HCT116 (cell line): ENCODE data around the gene BACE1-AS. TPM values are rescaled to one million over a fixed set of nuclear protein-coding genes. Genes with fewer than 3 reads are reported as not detected.

ENCODE experiments used
- ATAC-seq: fragments of 200-7000 bp; cut with Tn5 transposase; 2 replicates; pipeline ENCODE4 v1.9.1; 2020; ENCODE audit warnings: mild to moderate bottlenecking, moderate library complexity
- BruUV-seq: library from RNA; stranded (reverse); fragments of 400-500 nt; replicated peaks from 2 replicates; lab custom pipeline; 2021; lab: Mats Ljungman, UMichigan
- CTCF ChIA-PET: fragments of 300-600 bp; sonication (Branson Sonifier 250); formaldehyde crosslinking; loops from one replicate; lab custom pipeline; 2021; ENCODE audit warnings: antibody characterized with exemption; lab: Charles Lee
- POLR2A ChIA-PET: fragments of 300-600, 350-600 bp; sonication (Branson Sonifier 250); formaldehyde crosslinking; loops from one replicate; lab custom pipeline; 2021; ENCODE audit warnings: antibody characterized with exemption; lab: Charles Lee
- RAD21 ChIA-PET, 2 experiments: fragments of 300-600 bp; sonication (Branson Sonifier 250); formaldehyde crosslinking; loops; one replicate each; lab custom pipeline; 2023; ENCODE audit warnings: low total read pairs in 2 of 2; ENCODE audit not compliant: uncharacterized antibody in 2 of 2, unreplicated experiment in 2 of 2, low non-redundant PET in 1 of 2; lab: Charles Lee
- DNase-seq: peaks from one replicate; pipeline ENCODE4 v3.0.0-alpha.2; 2010; ENCODE audit warnings: low read depth, low spot score
- H2AFZ ChIP-seq: fragments of 200-600 bp; shearing (Covaris generic), sonication (generic); 2 replicates; pipeline ENCODE4 v1.6.1; 2017; ENCODE audit warnings: low read depth, mixed run types, mixed read lengths, antibody characterized with exemption, low read length; ENCODE audit not compliant: poor library complexity, severe bottlenecking
- H3K27ac ChIP-seq: 2 replicates; pipeline ENCODE4 v1.5.1; 2012; ENCODE audit warnings: low read depth, low read length
- H3K27me3 ChIP-seq: fragments of 200-600 bp; sonication (generic); 2 replicates; pipeline ENCODE4 v1.6.1; 2016; ENCODE audit warnings: mixed run types, low read length, mixed read lengths; ENCODE audit not compliant: insufficient read depth
- H3K36me3 ChIP-seq, 2 experiments: fragments of 200-500 bp in 1 of 2; fragments of 200-600 bp in 1 of 2; sonication (Bioruptor generic) in 1 of 2; sonication (generic) in 1 of 2; 2 replicates each; pipeline versions ENCODE4 v1.5.1 to v1.6.1; 2014 to 2016; ENCODE audit warnings: low read length in 2 of 2, inconsistent platforms in 1 of 2, mixed read lengths in 1 of 2, mixed run types in 1 of 2; ENCODE audit not compliant: insufficient read depth in 2 of 2, control insufficient read depth in 1 of 2
- H3K4me1 ChIP-seq, 2 experiments: fragments of 200-600 bp in 1 of 2; sonication (generic) in 1 of 2; 2 replicates each; pipeline versions ENCODE4 v1.5.1 to v1.6.1; 2012 to 2017; ENCODE audit warnings: low read length in 2 of 2, inconsistent platforms in 1 of 2, mild to moderate bottlenecking in 1 of 2, mixed read lengths in 1 of 2, mixed run types in 1 of 2, moderate library complexity in 1 of 2; ENCODE audit not compliant: insufficient read depth in 2 of 2, control insufficient read depth in 1 of 2
- H3K4me2 ChIP-seq: fragments of 200-600 bp; sonication (generic); 2 replicates; pipeline ENCODE4 v1.6.1; 2017; ENCODE audit warnings: mixed run types, low read length, mixed read lengths
- H3K4me3 ChIP-seq, 2 experiments: fragments of 200-600 bp in 1 of 2; sonication (generic) in 1 of 2; replicated peaks in 1 of 2; 2 replicates each; pipeline ENCODE4 v1.5.1; 2011 to 2016; ENCODE audit warnings: low read length in 2 of 2, control low read depth in 1 of 2, low read depth in 1 of 2, mild to moderate bottlenecking in 1 of 2, mixed read lengths in 1 of 2, mixed run types in 1 of 2
- H3K79me2 ChIP-seq: fragments of 200-600 bp; sonication (generic); 2 replicates; pipeline ENCODE4 v1.6.1; 2017; ENCODE audit warnings: mild to moderate bottlenecking, mixed run types, low read length, moderate library complexity, mixed read lengths; ENCODE audit not compliant: insufficient read depth
- H3K9ac ChIP-seq: fragments of 200-600 bp; sonication (generic); 2 replicates; pipeline ENCODE4 v1.6.1; 2016; ENCODE audit warnings: low read length, mixed read lengths
- H3K9me2 ChIP-seq: fragments of 200-600 bp; sonication (generic), shearing (Covaris generic); 2 replicates; pipeline ENCODE4 v1.6.1; 2017; ENCODE audit warnings: mixed run types, mild to moderate bottlenecking, moderate library complexity; ENCODE audit not compliant: insufficient read depth
- H3K9me3 ChIP-seq, 2 experiments: fragments of 200-500 bp in 1 of 2; fragments of 200-600 bp in 1 of 2; sonication (Bioruptor generic) in 1 of 2; sonication (generic) in 1 of 2; 2 replicates each; pipeline ENCODE4 v1.6.1; 2014 to 2017; ENCODE audit warnings: low read length in 2 of 2, mixed read lengths in 2 of 2, inconsistent platforms in 1 of 2, low read depth in 1 of 2, mild to moderate bottlenecking in 1 of 2, mixed run types in 1 of 2, moderate library complexity in 1 of 2; ENCODE audit not compliant: control insufficient read depth in 1 of 2, insufficient read depth in 1 of 2
- H4K20me1 ChIP-seq: fragments of 200-600 bp; sonication (generic), shearing (Covaris generic); 2 replicates; pipeline ENCODE4 v1.6.1; 2017; ENCODE audit warnings: mixed run types, mild to moderate bottlenecking, moderate library complexity; ENCODE audit not compliant: insufficient read depth
- ATF3 ChIP-seq: IDR thresholded peaks from 2 replicates; pipeline ENCODE4 v1.6.1; 2012
- ELF1 ChIP-seq: IDR thresholded peaks from 2 replicates; pipeline ENCODE4 v1.6.1; 2012; ENCODE audit warnings: low read depth, borderline replicate concordance
- EZH2phosphoT487 ChIP-seq: fragments of 200-600 bp; IDR thresholded peaks from 2 replicates; pipeline ENCODE4 v1.6.1; 2018; ENCODE audit warnings: antibody characterized with exemption, borderline replicate concordance
- JUND ChIP-seq: IDR thresholded peaks from 2 replicates; pipeline ENCODE4 v1.6.1; 2012
- SIN3A ChIP-seq: IDR thresholded peaks from 2 replicates; pipeline ENCODE4 v1.6.1; 2012; ENCODE audit warnings: low read depth
- SRF ChIP-seq: IDR thresholded peaks from 2 replicates; pipeline ENCODE4 v1.6.1; 2012; ENCODE audit warnings: low read depth
- TCF7L2 ChIP-seq: IDR thresholded peaks from 2 replicates; pipeline ENCODE4 v1.7.0; 2011; ENCODE audit warnings: borderline replicate concordance, inconsistent platforms; ENCODE audit not compliant: insufficient read depth, insufficient read length; ENCODE audit errors: extremely low read depth
- YY1 ChIP-seq: IDR thresholded peaks from 2 replicates; pipeline ENCODE4 v1.6.1; 2011; ENCODE audit warnings: low read length, low read depth, moderate library complexity, mild to moderate bottlenecking; ENCODE audit not compliant: insufficient replicate concordance; ENCODE audit errors: extremely low read depth
- intact Hi-C: fragments of 100-400 bp; cut with micrococcal nuclease; formaldehyde crosslinking; loops from 2 replicates; pipeline ENCODE4 v1.10.0; 2022
- total RNA-seq: library from RNA; stranded (reverse); gene quantifications from one replicate; pipeline ENCODE4 v1.2.1, GENCODE V29; 2021; ENCODE audit not compliant: unreplicated experiment
- TF ChIP-seq, protein P1 (sequence below), 3 experiments: fragments of 200-600 bp in 1 of 3; sonication (generic) in 1 of 3; IDR thresholded peaks in 2 of 3; conservative IDR thresholded peaks in 1 of 3; 2 replicates each; pipeline ENCODE4 v1.5.1; 2012 to 2017; ENCODE audit warnings: low read depth in 2 of 3, low read length in 2 of 3, antibody characterized with exemption in 1 of 3, borderline replicate concordance in 1 of 3, control low read depth in 1 of 3, mild to moderate bottlenecking in 1 of 3, mixed read lengths in 1 of 3, mixed run types in 1 of 3, moderate library complexity in 1 of 3; ENCODE audit not compliant: insufficient read depth in 1 of 3

Gene BACE1-AS
- total RNA-seq, 1 experiment from 2014 or later, result 10.2 TPM

GRCh38 chr11:117289795-117290194 lies 1.4 kb upstream of the BACE1-AS start:
- TF ChIP-seq SRF, result no peak
- TF ChIP-seq JUND, result no peak
- no peak for TF ChIP-seq TCF7L2
- no peak for TF ChIP-seq SIN3A
- no peak for TF ChIP-seq EZH2phosphoT487
- TF ChIP-seq YY1, result no peak
- TF ChIP-seq, protein P1, sequence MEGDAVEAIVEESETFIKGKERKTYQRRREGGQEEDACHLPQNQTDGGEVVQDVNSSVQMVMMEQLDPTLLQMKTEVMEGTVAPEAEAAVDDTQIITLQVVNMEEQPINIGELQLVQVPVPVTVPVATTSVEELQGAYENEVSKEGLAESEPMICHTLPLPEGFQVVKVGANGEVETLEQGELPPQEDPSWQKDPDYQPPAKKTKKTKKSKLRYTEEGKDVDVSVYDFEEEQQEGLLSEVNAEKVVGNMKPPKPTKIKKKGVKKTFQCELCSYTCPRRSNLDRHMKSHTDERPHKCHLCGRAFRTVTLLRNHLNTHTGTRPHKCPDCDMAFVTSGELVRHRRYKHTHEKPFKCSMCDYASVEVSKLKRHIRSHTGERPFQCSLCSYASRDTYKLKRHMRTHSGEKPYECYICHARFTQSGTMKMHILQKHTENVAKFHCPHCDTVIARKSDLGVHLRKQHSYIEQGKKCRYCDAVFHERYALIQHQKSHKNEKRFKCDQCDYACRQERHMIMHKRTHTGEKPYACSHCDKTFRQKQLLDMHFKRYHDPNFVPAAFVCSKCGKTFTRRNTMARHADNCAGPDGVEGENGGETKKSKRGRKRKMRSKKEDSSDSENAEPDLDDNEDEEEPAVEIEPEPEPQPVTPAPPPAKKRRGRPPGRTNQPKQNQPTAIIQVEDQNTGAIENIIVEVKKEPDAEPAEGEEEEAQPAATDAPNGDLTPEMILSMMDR (IDR thresholded peaks at IDR 0.05 in 2 of 3, conservative IDR thresholded peaks at IDR 0.05 in 1 of 3; ENCODE audit: borderline replicate concordance in 1 of 3, insufficient read depth in 1 of 3, low read depth in 2 of 3, low read length in 2 of 3), result no peak
- TF ChIP-seq ATF3, result no peak
- TF ChIP-seq ELF1, result no peak
- Histone ChIP-seq H3K9me2 (no peaks in the 10 kb centered on the region), H3K9ac (no peak overlapping the region), H2AFZ (no peak overlapping the region), H3K36me3 (peaks cover 3 to 11% of the 10 kb centered on the region in 2 experiments; a peak in 3 of 4 replicates), H3K27ac (no peak overlapping the region), H4K20me1 (no peaks in the 10 kb centered on the region), H3K79me2 (no peaks in the 10 kb centered on the region), H3K4me1 (peaks cover 2 to 15% of the 10 kb centered on the region in 2 experiments; a peak in 3 of 4 replicates), H3K27me3 (no peaks in the 10 kb centered on the region), H3K4me3 (no peak overlapping the region), H3K9me3 (no peaks in the 10 kb centered on the region), H3K4me2 (no peak overlapping the region)
- ATAC-seq (no peak), DNase-seq (no peak)
- no TSS peak for BruUV-seq
- ChIA-PET CTCF (interaction anchor here (0.6 kb wide), 1 partner anchor 192 kb away, joined by 4 read pairs; the partner anchor contains the start of gene SIK3), RAD21 (no interaction called here), POLR2A (interaction anchor here (1.5 kb wide), 1 partner anchor 15 kb away, joined by 3 read pairs; no protein-coding TSS in a partner anchor)
- intact Hi-C loops, result no loop called here
